NCI-H2196 treated with DMSO at 0.1 percent for 48 hours (cell line): Measurements from ENCODE around the gene C1orf174.

ENCODE experiments used
- DNase-seq: peaks from one replicate; lab custom pipeline; 2025; ENCODE audit not compliant: unreplicated experiment; lab: John Stamatoyannopoulos, UW

The C1orf174 gene

GRCh38 chr1:3898475-3898735 is 1.7 kb downstream of the C1orf174 start:
- no peak for DNase-seq

- DNase-seq: no peak
Measured at GRCh38 chr1:3896396-3897000, 3.6 kb downstream of the C1orf174 start.

- no peak for DNase-seq
Measured at GRCh38 chr1:3895951-3896325, 4.1 kb downstream of the C1orf174 start.

GRCh38 chr1:3895279-3895950 is 4.7 kb downstream of the C1orf174 start:
- DNase-seq: no peak

- DNase-seq: no peak
Measured at GRCh38 chr1:3894626-3895278, 5.3 kb downstream of the C1orf174 start.

GRCh38 chr1:3893190-3893589 is 6.9 kb downstream of the C1orf174 start:
- DNase-seq: no peak

- no peak for DNase-seq
Measured at GRCh38 chr1:3892748-3893147, 7.3 kb downstream of the C1orf174 start.

GRCh38 chr1:3891329-3891865 is 8.7 kb downstream of the C1orf174 start:
- DNase-seq: no peak

- DNase-seq: no peak
Measured at GRCh38 chr1:3890389-3891328, 9.4 kb downstream of the C1orf174 start.

- DNase-seq: no peak
Measured at GRCh38 chr1:3889936-3890335, 10.1 kb downstream of the C1orf174 start.

- no peak for DNase-seq
Measured at GRCh38 chr1:3888301-3888700, 11.8 kb downstream of the C1orf174 start.

- no peak for DNase-seq
Measured at GRCh38 chr1:3886691-3887090, 13.4 kb downstream of the C1orf174 start.

GRCh38 chr1:3886106-3886670 is 13.9 kb downstream of the C1orf174 start:
- DNase-seq: no peak

GRCh38 chr1:3885611-3886010 is 14.5 kb downstream of the C1orf174 start:
- DNase-seq: no peak

GRCh38 chr1:3884966-3885365 is 15.1 kb downstream of the C1orf174 start:
- no peak for DNase-seq

GRCh38 chr1:3883194-3883925 is 16.7 kb downstream of the C1orf174 start:
- DNase-seq: no peak

- DNase-seq: no peak
Measured at GRCh38 chr1:3881193-3881480, 18.9 kb downstream of the C1orf174 start.

- no peak for DNase-seq
Measured at GRCh38 chr1:3880429-3881192, 19.5 kb downstream of the C1orf174 start.

GRCh38 chr1:3879787-3880428 is 20.2 kb downstream of the C1orf174 start:
- DNase-seq: no peak
